ENCODE data around the gene NOXA1. TPM values are rescaled to one million over a fixed set of nuclear protein-coding genes. Genes with fewer than 3 reads are reported as not detected.
A peak's percentile ranks its signal among the peaks of the same experiment; 100 is the strongest.
"Not testable (repeated sequence)": the region's sequence is repeated elsewhere in the genome, so short reads cannot be mapped to it uniquely, and the experiment has no call there.

The NOXA1 gene
- total RNA-seq, 2 experiments from 2014 or later = 0.66 to 0.76 TPM

DNA sequence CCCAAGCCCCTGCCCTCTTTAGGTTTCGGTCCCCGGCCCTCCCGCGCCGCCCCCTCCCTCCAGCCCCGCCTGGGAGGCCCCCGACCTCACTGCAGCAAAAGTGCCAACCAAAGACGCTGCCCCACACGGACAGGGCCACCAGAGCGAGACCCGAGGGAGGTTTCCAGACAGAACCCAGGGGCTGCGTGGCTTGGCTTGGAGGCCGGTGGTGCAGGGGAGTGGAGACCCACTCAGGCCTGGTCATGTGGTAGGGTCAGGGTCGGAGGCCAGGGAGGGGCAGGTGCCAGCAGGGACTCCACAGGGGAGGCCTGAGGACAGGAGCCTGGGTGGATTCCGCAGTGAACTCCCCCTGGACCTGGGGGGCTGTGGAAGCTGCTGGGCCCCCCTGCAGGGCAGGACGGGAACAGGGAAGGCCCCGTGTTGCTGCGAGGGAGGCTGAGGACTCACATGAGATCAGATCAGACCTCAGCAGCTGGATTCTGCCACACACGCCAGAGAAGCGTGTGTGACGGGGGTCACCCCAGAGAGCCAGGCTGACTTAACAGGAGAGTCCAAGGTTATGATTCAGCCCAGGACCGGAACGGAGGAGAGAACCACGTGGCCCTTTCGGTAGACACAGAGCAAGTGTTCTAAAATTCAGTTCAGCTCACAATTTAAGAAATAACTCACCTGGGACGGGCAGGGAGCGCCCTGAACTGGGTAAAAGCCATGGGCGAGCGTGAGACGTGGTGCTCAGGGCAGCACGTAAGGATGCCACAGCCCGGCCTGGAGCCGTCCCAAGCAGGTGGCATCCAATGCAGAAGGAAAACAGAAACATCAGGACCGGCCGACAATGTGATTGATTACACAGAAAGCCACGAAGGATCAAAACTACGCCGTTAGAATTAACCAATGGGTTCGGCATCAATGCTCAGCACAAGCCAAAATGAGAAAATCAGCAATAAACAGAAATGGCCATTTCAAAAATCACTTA, 39.1 kb upstream of the NOXA1 start:
- no peak for DNase-seq
- Mint-ChIP-seq H3K9me3 (no peaks in the 10 kb centered on the region), H3K27me3 (no peaks in the 10 kb centered on the region), H3K4me1 (peaks cover 7% of the 10 kb centered on the region), H3K4me3 (no peak overlapping the region), H3K27ac (no peak overlapping the region), H3K36me3 (no peaks in the 10 kb centered on the region)

DNA sequence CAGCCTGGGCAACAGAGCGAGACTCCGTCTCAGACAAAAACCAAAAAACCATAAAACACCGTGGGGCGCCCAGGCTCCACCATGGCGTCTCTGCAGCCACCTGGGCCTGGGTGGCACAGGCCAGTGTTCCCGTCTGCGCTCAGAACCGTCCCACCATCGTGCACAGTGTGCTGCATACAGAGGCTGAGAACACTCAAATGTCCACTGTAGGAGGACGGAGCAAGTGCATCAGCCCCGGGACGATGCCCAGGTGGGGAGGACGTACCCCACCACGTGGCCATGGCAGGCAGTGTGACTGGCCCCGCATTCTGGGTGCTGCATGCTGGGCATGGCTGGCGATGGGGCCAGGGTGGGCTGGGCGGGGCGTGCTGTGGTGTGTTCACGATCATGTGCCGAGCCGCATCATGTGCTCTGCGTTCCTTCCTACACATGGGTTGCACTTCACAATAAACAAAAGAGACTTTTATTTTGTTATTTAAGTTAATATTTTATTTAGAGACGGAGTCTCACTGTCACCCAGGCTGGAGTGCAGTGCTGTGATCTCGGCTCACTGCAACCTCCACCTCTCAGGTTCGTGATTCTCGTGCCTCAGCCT, 38.0 kb upstream of the NOXA1 start:
- H3K9me3 Mint-ChIP-seq = no peaks in the 10 kb centered on the region
- no peak overlapping the region for H3K27ac Mint-ChIP-seq
- no peak overlapping the region for H3K4me3 Mint-ChIP-seq
- H3K36me3 Mint-ChIP-seq = no peaks in the 10 kb centered on the region
- H3K4me1 Mint-ChIP-seq = peaks cover 7% of the 10 kb centered on the region
- no peak for DNase-seq
- H3K27me3 Mint-ChIP-seq = no peaks in the 10 kb centered on the region

DNA sequence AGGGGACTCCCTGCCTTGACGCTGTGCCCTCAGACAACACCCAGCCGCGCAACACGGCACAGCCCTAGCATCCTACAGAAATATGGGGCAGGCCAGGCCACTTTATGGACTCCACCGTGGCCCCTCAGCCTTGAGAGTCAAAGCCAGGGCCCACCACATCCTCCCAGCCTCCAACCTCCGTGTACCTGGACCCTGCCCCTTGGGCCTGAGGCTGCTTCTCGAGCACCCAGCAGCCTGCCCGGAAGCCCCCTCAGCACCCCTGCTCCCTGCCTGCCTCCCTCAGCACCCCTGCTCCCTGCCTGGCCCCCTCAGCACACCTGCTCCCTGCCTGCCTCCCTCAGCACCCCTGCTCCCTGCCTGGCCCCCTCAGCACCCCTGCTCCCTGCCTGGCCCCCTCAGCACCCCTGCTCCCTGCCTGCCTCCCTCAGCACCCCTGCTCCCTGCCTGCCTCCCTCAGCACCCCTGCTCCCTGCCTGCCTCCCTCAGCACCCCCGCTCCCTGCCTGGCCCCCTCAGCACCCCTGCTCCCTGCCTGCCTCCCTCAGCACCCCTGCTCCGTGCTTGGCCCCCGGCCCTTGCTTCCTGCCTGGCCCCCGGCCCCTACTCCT, 36.6 kb upstream of the NOXA1 start:
- H3K36me3 Mint-ChIP-seq, H3K4me1 Mint-ChIP-seq, H3K9me3 Mint-ChIP-seq, H3K4me3 Mint-ChIP-seq, DNase-seq, H3K27me3 Mint-ChIP-seq: not testable (repeated sequence)
- H3K27ac Mint-ChIP-seq = peak overlapping the region; percentile 74

DNA sequence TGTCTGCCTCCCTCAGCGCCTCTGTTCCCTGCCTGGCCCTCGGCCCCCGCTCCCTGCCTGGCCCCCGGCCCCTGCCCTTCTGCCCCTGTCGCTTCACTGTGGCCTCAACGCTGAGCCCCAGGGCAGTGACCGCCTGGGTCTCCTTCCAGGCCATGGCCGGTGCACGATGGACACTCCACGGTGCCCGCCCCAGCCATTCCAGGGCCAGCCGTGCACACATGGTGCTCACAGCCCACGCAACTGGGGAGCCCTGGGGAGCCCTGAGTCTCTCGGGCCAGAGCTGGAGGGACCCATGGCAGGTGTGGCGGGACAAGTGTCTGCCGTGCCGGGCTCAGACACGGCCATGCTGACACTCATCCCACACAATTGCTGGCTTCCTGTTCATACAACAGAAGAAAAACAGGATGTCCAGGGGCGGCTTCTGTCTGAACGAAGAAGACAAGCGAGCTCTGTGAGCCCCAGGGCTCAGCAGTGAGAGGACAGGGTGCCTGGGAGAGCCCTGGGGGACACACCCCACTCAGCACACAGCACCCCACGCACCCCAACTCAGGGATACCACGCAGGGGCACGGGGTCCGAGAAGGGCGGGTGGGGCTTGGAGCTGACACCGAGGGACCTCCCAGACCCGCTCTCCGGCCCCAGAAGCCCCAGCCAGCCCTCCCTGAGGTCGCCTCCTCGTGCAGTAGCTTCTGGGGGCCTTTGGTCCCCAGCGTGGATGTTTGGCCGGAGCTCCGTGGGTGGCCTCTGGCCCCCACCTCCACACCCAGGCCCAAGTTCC, 35.9 kb upstream of the NOXA1 start:
- Mint-ChIP-seq H3K27ac (peak overlapping the region; percentile 74), H3K9me3 (no peaks in the 10 kb centered on the region), H3K36me3 (no peaks in the 10 kb centered on the region), H3K27me3 (no peaks in the 10 kb centered on the region), H3K4me1 (peaks cover 7% of the 10 kb centered on the region), H3K4me3 (no peak overlapping the region)
- DNase-seq = no peak

DNA sequence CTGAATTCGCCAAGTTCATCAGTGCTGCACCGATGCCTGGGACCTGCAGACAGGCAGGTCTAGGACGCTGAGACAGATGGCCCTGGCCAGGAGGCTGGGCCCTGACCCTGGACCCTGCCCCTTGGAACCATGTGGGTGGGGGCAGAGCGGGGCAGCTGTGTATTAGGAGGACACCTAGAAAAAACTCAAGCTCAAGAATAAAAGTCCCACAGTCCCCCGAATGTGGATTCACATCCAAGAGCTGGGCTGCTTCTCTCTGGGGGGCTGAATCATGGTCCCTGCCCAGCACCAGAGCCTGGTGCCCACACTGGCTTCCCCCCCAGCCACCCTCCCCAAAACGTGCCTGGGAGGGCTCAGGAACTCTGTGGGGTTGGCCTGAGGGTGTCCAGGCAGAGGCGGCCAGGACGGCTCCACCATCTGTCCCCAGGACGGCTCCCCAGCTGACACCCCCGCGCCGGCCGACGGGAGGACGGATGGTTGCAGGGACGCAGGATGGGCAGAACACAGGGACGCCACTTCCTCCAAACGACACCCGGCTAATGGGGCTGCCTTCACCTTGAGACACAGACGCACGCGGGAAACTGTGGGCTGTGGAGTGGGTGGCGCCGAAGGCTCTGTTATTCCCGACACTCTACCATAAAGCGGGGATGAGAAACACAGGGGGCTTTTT, 35.2 kb upstream of the NOXA1 start:
- Mint-ChIP-seq H3K4me3 (no peak overlapping the region), H3K9me3 (no peaks in the 10 kb centered on the region), H3K27ac (peak overlapping the region; percentile 48), H3K27me3 (no peaks in the 10 kb centered on the region), H3K36me3 (no peaks in the 10 kb centered on the region), H3K4me1 (peaks cover 7% of the 10 kb centered on the region)
- no peak for DNase-seq

DNA sequence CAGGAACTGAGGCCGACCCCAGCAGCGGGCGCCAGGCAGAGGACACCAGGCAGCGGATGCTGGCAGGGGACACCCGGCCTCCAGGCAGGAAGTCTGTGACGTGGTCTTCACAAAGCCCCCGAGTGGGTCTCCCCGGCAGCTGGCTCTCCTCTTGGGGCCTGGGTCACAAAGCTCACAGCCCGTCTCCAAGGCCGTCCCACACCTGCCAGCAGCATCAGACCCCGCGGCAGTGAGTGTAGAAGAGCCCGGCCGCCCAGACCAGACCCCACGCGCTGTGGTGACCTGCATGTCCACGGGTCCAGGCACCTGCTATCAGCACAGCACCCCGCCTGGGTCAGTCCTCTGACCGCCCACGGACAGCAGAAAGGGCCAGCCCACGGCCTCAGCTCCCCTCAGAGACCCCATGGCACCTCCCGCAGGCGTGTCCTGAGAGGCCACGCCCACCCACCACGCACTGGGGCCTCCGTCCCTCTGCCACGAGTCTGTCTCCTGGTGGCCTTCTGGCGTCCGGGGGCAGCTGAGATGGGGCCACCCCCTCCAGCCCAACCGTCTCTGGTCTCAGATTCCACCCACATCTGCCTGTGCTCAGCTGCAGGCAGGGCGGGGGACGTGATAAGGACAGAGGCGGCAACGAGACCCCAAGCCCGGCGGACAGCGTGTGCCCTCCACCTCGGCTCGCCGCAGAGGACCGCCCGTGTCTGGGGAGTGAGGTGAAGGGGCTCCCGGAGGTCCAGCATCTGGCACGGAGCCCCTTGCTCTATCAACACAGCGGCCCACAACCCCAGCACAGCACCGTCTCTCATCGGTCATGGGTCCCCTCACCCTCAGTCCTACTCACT, 34.4 kb upstream of the NOXA1 start:
- Mint-ChIP-seq H3K9me3 (no peaks in the 10 kb centered on the region), H3K27me3 (no peaks in the 10 kb centered on the region), H3K27ac (no peak overlapping the region), H3K4me1 (peaks cover 7% of the 10 kb centered on the region), H3K4me3 (no peak overlapping the region), H3K36me3 (no peaks in the 10 kb centered on the region)
- no peak for DNase-seq

DNA sequence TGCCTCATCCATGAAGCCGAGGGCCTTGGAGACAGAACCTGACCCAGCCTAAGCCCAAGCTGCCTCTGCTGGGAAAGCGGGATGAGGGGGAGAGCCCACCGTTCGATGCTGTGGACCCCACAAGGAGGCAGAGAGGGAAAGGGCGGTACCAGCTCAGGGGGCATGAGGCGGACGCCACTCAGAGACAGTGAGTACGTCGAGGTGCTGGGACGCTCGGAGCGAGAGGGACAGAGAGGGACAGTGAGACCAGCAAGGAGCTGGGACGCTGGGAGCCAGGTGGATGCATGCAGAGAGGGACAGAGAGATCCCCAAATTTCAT, 33.8 kb upstream of the NOXA1 start:
- no peaks in the 10 kb centered on the region for H3K9me3 Mint-ChIP-seq
- no peaks in the 10 kb centered on the region for H3K36me3 Mint-ChIP-seq
- peaks cover 7% of the 10 kb centered on the region for H3K4me1 Mint-ChIP-seq
- no peak overlapping the region for H3K27ac Mint-ChIP-seq
- no peaks in the 10 kb centered on the region for H3K27me3 Mint-ChIP-seq
- no peak overlapping the region for H3K4me3 Mint-ChIP-seq
- DNase-seq = no peak

DNA sequence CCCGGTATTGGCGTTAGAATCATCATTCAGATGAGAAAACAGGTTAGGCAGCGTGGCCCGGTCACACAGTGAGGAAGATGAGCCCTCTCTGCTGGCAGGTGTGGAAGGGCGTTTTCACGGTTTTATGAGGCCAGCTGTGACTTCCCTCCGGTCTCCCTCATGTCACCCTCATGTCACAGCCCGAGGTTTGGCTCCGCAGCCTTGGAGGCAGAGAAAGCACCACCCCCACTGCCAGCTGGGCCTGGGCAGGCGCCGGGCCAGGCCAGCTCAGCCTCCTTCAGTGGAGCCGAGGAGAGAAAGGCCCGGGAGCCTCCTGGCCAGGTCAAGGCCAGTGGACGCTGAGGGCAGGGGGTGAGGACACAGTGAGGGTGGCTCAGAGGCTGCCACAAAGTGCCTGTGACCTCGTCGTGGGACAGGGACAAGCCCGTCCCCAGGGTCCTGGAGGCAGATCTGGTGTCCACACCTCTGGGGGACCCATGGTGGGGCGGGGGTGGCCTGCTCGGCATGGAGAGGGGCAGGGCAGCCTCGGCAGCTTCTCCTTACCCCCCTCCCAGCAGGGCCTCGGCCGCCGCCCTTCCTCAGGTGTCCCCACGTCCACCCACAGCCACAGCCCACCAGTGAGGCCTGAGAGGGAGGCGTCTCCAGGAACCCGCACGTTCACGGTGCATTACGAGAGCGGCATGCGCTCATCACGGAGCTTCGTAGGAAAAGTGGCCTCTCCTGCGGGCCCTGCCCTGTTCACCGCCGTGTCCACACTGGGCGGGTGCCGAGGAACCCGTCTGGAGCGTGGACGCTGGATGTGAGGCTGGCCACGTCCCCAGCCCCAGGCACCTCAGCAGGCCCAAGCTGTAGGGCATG, 32.4 kb upstream of the NOXA1 start:
- DNase-seq = no peak
- no peaks in the 10 kb centered on the region for H3K36me3 Mint-ChIP-seq
- H3K27me3 Mint-ChIP-seq = no peaks in the 10 kb centered on the region
- H3K4me3 Mint-ChIP-seq = no peak overlapping the region
- no peak overlapping the region for H3K27ac Mint-ChIP-seq
- H3K4me1 Mint-ChIP-seq = peaks cover 7% of the 10 kb centered on the region
- H3K9me3 Mint-ChIP-seq = no peaks in the 10 kb centered on the region

DNA sequence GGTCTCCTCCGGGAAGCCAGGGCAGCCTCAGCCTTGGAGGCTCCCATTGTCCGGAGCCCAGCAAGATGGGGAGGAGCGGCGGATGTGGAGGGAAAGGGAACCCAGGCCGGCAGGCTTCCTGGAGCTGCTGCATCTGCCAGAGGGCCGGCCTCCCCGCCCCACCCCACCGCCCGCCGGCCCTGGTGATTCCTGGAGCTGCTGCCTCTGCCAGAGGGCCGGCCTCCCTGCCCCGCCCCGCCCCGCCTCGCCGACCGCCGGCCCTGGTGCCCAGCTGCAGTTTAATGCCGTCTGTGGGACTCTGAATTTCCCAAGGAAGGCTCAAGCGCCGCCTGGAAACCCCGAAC, 31.8 kb upstream of the NOXA1 start:
- peaks cover 7% of the 10 kb centered on the region for H3K4me1 Mint-ChIP-seq
- H3K9me3 Mint-ChIP-seq = no peaks in the 10 kb centered on the region
- no peak overlapping the region for H3K4me3 Mint-ChIP-seq
- H3K36me3 Mint-ChIP-seq = no peaks in the 10 kb centered on the region
- no peak for DNase-seq
- no peaks in the 10 kb centered on the region for H3K27me3 Mint-ChIP-seq
- no peak overlapping the region for H3K27ac Mint-ChIP-seq

DNA sequence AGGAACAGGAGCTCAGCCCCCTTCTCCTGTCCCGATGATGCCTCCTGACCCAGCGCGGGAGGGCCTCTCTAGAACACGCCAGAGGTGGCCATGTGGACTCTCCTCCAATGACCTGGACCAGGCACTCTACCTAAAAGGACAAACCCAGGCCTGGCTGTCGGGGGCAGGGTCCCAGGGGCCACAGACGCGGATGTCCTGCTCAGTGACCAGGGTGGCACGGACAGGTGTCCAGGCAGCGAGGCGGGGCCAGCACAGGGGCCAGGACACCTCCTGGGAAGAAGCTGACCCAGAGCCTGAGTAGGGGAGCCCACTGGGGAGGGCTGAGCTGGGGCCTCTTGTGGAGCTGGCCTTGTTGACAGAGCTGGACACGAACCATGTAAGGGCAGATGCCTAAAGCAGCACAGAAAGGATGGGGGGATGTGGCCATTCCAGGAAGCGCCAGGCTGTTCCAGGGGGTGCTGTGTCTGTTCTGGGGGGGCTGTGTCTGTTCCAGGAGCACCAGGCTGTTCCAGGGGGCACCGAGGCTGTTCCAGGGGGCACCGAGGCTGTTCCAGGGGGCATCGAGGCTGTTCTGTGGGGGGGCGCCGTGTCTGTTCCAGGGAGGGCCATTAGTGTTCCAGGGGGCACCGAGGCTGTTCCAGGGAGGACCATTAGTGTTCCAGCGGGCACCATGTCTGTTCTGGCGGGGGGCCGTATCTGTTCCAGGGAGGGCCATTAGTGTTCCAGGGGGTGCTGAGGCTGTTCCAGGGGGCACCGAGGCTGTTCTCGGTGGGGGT, 30.8 kb upstream of the NOXA1 start:
- H3K4me3 Mint-ChIP-seq = no peak overlapping the region
- H3K9me3 Mint-ChIP-seq = no peaks in the 10 kb centered on the region
- no peaks in the 10 kb centered on the region for H3K27me3 Mint-ChIP-seq
- H3K27ac Mint-ChIP-seq = no peak overlapping the region
- peaks cover 8% of the 10 kb centered on the region for H3K4me1 Mint-ChIP-seq
- DNase-seq = no peak
- no peaks in the 10 kb centered on the region for H3K36me3 Mint-ChIP-seq

DNA sequence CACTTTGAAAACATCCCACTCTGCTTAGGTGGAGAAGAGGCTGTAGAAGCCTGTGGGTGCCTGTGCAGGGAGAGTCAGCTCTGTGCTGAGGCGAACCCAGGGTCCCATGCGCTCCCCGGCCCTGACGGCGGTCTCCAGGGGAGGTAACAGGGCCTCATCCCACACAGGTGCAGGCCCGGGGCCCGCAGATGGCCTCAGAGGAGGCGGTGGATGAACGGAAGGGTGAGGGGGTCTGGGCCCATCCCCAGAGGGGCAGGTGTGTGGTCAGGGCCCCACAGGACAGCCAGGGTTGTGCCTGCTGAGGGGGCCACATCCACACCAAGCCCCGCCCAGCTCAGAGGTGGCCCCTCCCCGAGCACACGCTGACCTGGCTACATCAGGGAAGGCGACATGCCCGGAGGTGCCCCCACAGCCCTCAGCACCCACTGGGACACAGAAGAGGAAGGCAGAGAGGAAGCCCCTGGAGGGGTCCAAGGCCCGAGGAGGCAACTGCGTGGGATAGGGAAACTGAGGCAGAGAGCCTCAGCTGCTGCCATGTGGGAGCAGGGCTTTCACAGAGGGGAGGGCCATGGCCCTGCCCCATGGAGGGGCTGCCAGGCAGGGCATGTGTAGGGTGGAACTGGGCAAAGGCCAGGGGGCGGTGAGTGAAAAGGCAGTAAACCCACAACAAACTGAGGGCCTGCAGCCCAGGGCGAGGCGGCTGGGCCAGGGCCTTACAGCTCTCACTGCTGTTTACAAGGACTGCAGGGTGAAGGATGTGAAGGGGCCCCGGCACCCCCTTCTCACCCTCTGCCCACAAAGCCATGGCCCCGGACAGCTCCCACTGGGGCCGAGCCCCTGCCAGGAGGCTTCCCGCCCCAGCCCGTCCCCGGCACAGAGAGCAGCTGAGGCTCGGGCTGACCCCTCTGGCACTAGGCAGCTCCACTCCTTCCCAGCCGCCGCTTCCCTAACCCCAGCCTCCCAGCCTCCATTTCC, 29.7 kb upstream of the NOXA1 start:
- Mint-ChIP-seq H3K4me3 (no peak overlapping the region), H3K4me1 (peaks cover 15% of the 10 kb centered on the region), H3K9me3 (no peaks in the 10 kb centered on the region), H3K36me3 (no peaks in the 10 kb centered on the region), H3K27ac (no peak overlapping the region), H3K27me3 (no peaks in the 10 kb centered on the region)
- DNase-seq = no peak

Measured in activated naive CD8-positive, alpha-beta T cell treated with anti-CD3 and anti-CD28 coated beads for 36 hours (primary cell).